Kidney epithelial cell (primary cell): ENCODE measurements around the gene ZEB2. TPM values are rescaled to one million over a fixed set of nuclear protein-coding genes. Genes with fewer than 3 reads are reported as not detected.

ENCODE experiments used
- DNase-seq: peaks from one replicate; pipeline ENCODE4 v3.0.0-alpha.2; 2010; ENCODE audit warnings: low read depth
- H3K27me3 ChIP-seq: 2 replicates; pipeline ENCODE4 v1.6.0; 2011; ENCODE audit warnings: low read length; ENCODE audit not compliant: control insufficient read depth, insufficient read depth
- H3K36me3 ChIP-seq: 2 replicates; pipeline ENCODE4 v1.5.1; 2011; ENCODE audit warnings: low read length; ENCODE audit not compliant: control insufficient read depth, insufficient read depth
- H3K4me3 ChIP-seq: 2 replicates; pipeline ENCODE4 v1.5.1; 2011; ENCODE audit warnings: low read depth, mild to moderate bottlenecking, control low read depth, low read length
- CTCF ChIP-seq: IDR thresholded peaks from 2 replicates; pipeline ENCODE4 v1.5.1; 2011; ENCODE audit warnings: mild to moderate bottlenecking, moderate library complexity, low read length, control low read depth, inconsistent platforms; ENCODE audit not compliant: insufficient read depth, poor library complexity, severe bottlenecking
- total RNA-seq: library from RNA; depleted of rRNA; stranded (reverse); fragments of >200 nt; gene quantifications from 2 replicates; pipeline ENCODE4 v1.2.3, GENCODE V29; 2015

ZEB2 gene
- total RNA-seq, result 14.7 and 15.7 TPM in 2 replicates

- H3K4me3 ChIP-seq, result peak within 1 kb of the TSS; percentile 73
- H3K27me3 ChIP-seq, result peaks cover 4% of the 10 kb centered on the region
- peak; percentile 58 for TF ChIP-seq CTCF
- no peak for DNase-seq
- no peaks in the 10 kb centered on the region for H3K36me3 ChIP-seq
Measured at GRCh38 chr2:144519934-144520731, at the start of gene ZEB2. Gene ZEB2, minus strand, starts transcription at chr2:144520119. Its CDS starts 2,769 bp downstream, at chr2:144517350.

- H3K27me3 ChIP-seq, result no peaks in the 10 kb centered on the region
Measured at GRCh38 chr2:144567745-144568144, 47.8 kb upstream of the ZEB2 start.

GRCh38 chr2:144566448-144566847, 46.5 kb upstream of the ZEB2 start:
- Histone ChIP-seq H3K36me3 (no peaks in the 10 kb centered on the region), H3K27me3 (no peaks in the 10 kb centered on the region), H3K4me3 (no peak overlapping the region)
- no peak for DNase-seq
- no peak for TF ChIP-seq CTCF

More at GRCh38 chr2:144567745-144568144, 47.8 kb upstream of the ZEB2 start:
- no peaks in the 10 kb centered on the region for H3K36me3 ChIP-seq
- no peak overlapping the region for H3K4me3 ChIP-seq
- TF ChIP-seq CTCF, result no peak
- no peak for DNase-seq

GRCh38 chr2:144560251-144560650, 40.3 kb upstream of the ZEB2 start:
- Histone ChIP-seq H3K4me3 (no peak overlapping the region), H3K36me3 (no peaks in the 10 kb centered on the region), H3K27me3 (no peaks in the 10 kb centered on the region)
- no peak for TF ChIP-seq CTCF
- DNase-seq, result no peak

GRCh38 chr2:144559681-144560080, 39.8 kb upstream of the ZEB2 start:
- H3K36me3 ChIP-seq, result no peaks in the 10 kb centered on the region
- TF ChIP-seq CTCF, result no peak
- no peaks in the 10 kb centered on the region for H3K27me3 ChIP-seq
- DNase-seq, result no peak
- no peak overlapping the region for H3K4me3 ChIP-seq

- Histone ChIP-seq H3K27me3 (no peaks in the 10 kb centered on the region), H3K36me3 (no peaks in the 10 kb centered on the region), H3K4me3 (no peak overlapping the region)
- no peak for DNase-seq
- TF ChIP-seq CTCF, result no peak
Measured at GRCh38 chr2:144559242-144559641, 39.3 kb upstream of the ZEB2 start.
